Measurements from ENCODE around the gene FAM114A2.
"Not testable (repeated sequence)": the region's sequence is repeated elsewhere in the genome, so short reads cannot be mapped to it uniquely, and the experiment has no call there.

Gene FAM114A2

DNA sequence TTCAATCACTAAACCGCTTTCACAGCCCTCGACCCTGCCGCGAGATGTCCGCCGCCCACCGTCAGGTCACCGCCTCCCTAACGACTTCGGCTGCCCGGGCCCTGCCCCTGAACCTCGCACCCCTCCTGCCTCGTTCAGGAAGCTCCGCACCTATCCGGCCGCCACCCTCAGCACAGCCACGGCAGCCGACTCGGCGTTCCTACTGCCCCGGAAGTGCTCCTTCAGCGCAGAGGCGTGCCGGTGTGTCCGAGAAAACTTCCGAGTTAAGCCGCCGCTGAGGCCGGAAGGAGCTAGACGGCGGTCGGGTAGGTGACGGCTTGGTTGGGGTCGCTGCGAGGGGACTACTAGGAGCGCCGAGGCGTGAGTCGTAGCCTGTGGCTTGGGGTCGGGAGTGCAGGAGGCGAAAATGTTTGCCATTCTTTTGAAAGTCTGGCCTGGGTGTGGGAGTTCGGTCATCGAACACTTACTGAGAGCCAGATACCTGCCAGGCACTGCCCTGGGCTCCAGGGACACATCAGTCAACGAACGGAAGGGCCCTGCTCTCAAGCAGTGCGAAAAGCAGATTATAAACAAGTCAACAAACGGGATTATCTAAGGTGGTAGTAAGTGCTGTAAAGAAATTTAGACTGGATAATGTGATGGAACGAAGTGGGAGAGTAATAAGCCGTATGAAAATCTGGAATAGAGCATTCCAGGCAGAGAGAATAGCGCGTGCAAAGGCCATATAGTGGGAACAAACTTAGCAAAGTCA lies at the start of gene FAM114A2, which contains the start of gene MFAP3:
FAM114A2 (minus strand) TSS at position 204 of the 751 bp plus-strand sequence. CDS start 3,957 bp downstream, outside the sequence.
MFAP3 (plus strand) TSS at position 261 of the 751 bp plus-strand sequence. CDS start 10,756 bp downstream, outside the sequence.
- DNase-seq, result peak; percentile 72

DNA sequence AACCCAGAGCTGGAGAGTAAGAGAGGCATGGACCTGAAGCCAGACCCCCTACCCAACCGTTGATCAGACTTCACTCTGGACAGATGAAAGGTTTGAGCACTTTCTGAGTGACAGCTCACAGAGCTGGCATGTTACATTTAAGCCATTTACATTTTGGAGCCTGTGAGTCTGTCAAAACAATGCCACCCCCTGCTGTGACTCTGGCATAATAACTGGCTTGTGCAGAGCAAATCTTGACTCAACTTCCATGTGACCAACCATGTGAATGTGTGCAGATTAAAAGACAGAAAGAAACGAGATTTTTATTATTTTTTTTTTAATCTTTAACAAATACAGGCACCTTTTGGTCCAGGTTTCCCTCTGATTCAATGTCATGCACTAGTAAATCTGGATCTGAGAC lies 48.5 kb upstream of the FAM114A2 start:
- DNase-seq, result no peak

GRCh38 chr5:154086641-154087040 lies 47.9 kb upstream of the FAM114A2 start:
- no peak for DNase-seq

DNA sequence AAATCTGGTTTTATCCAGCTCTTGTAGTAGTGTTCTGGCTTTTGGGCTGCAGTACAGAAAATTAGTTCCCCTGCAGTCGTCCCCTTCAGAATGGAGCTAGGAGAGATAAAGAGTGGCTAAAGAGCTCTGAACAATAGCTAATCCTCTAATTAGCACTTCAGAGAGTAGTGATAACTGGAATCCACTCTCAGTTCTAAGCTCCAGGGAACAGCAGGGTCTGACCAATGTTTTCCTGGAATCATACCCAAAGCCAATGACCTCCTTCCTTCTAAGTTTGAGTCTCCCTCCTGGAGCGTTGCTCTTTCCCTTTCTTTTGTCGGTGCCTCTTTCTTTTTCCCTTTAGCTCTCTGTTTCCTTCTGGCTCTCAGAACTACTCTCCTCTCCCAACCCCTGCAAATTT lies 47.4 kb upstream of the FAM114A2 start:
- DNase-seq, result no peak

DNA sequence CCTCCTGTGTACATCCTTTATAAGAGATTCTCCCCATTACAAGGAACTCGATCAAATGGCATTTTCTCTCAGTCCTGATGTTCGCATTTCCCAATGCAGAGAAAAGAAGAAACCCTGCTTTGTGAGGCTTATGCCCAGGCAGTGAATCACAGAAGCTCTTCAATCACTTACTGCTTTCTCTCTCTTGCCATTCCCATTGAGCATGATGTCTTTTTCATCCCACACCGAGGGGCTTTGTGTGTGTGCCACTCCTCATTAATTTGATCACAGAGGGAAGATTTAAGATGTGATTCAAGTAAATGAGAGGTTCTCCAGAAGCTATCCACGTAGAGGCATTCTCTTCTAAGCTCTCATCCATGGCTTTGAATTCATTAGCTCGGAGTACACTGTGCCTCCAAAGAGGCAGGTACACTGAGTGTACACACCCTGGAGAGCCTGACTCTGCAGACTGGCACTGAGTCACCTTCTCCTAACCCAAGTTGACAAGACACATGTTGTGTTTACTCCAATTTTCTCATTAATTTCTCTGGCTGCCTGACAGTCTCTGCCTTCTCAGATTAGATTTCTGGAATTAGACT lies 45.4 kb upstream of the FAM114A2 start:
- no peak for DNase-seq

GRCh38 chr5:154081246-154081645 lies 42.5 kb upstream of the FAM114A2 start:
- no peak for DNase-seq

GRCh38 chr5:154078272-154078671 lies 39.6 kb upstream of the FAM114A2 start:
- peak; percentile 75 for DNase-seq

DNA sequence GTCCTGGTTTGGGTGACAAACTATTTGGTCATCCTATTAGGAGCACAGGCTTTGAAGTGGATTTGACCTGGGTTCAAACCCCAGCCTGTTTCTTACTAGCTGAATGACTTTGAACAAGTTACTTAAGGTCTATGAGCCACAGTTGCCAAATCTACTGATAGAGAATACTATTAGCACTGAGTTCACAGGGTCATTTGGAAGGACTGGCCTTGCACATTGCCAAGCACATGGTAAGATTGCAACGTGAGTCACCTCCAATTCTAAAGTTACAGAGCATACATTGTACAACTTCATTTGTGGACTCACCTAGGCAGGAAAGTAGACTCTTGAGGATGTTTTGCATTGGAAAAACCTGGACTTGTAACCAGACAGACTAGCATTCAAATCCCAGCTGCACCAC lies 39.0 kb upstream of the FAM114A2 start:
- no peak for DNase-seq

DNA sequence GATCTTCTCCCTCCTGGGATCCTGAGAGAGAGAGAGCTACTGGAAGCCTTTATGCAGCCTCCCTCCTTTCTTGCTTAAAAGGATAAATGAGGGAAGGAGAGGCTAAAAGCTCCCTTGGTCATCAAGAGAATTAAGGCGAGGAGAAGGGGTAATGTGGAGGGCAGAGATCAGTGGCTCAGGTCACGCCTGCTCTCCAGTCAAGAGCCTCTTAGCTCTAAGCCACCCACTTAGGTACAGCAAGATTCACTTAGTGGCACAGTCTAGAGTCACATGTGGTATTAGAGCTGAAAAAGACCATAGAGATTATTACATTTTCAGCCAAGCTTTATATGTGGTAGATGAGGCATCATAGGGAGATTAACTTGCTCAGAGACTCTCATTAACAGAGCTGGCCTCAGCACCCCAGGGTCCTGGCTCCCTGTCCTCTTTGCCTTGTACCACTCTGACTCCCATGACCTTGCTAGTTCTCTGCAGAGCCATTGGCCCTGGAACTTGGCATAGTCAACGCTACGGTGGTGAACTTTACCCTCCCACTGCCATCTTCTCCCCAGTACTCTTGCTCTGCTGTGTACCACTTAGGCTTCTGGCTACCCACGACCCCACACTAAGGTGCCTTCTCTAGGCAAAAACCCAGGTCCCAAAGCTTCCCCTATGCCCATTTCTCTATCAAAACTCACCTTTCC lies 37.7 kb upstream of the FAM114A2 start:
- no peak for DNase-seq

- DNase-seq, result peak; percentile 64
Observed at GRCh38 chr5:154072414-154073171, 33.9 kb upstream of the FAM114A2 start.

DNA sequence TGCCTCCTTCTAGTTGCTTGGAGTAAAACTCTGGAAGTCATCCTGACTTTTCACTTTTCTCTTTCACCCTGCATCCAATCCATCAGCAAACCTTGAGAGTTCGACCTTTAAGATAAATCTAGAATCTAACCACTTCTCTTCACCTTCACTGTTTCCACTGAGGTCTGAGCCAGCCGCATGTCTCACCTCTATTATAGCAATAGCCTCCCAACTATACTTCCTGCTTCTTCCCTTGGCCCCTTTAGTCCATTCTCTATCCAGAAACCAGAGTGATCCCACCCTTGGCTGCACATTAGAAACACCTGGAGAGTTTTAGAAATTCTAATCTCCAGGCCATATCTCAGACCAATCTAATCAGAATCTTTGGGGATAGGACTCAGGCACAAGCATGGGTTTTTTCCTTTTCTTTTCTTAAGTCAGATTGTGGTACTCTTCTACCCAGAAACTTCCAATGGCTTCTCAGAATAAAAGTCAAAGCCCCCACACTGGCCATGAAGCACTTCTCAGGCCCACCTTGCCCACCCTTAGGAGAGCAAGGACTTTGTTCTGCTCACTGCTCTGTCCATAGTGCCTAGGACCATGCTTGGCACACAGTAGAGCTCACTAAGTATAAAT lies 33.2 kb upstream of the FAM114A2 start:
- no peak for DNase-seq

DNA sequence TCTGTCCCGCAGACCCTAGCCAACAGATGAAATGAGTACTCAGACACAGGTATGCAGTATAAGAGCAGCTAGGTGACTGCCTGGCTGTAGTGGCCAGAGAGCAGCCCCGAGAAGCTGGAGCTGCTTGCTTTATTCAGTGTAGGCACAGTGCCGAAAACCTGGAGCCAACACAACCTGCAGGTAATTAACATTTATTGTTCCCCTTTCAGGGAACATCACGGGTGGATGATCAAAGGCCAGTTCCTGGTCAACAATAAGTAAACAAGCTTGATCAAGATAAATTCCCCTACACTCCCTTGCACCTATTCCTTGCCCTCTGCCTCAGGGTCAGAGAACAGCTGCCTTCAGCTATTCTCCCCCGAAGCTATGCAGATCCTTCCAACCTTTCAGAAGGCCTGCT lies 31.1 kb upstream of the FAM114A2 start:
- not testable (repeated sequence) for DNase-seq

GRCh38 chr5:154065971-154066370 lies 27.3 kb upstream of the FAM114A2 start:
- DNase-seq, result no peak

DNA sequence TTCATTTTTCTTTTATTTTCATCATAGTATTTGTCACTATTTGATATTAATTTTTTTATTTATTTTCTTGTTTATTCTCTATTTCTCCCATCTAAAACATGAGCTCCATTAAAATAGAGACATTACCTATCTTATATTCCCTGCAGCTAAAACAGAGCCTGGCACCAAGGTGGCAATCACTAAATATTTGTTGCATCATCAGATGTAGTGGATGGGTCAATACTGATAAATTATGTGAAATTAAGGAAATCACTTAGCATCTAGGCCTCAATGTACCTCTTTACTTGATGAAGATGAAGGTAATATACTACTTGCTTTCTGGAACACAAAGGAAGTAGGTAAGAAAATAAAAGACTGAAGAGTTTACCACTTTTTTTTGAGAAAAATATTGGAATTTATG lies 24.7 kb upstream of the FAM114A2 start:
- DNase-seq, result no peak

DNA sequence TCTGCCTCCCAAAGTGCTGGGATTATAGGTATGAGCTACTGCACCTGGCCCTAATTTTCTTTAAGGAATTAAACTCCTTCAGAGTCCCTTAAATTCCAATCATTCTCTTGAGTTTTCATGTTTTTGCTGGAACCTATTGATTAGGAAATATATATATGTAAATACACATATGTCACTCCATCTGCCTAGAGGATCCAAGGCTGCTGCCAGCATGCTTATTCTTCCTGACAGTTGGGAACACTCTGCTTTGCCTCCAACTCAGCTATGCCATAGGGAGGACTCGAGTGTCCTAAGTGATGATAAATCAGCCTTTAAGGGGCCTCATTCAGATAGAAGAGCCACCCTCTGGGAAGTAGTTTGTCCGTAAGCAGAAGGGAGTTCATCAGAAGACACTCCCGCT lies 21.9 kb upstream of the FAM114A2 start:
- DNase-seq, result no peak

DNA sequence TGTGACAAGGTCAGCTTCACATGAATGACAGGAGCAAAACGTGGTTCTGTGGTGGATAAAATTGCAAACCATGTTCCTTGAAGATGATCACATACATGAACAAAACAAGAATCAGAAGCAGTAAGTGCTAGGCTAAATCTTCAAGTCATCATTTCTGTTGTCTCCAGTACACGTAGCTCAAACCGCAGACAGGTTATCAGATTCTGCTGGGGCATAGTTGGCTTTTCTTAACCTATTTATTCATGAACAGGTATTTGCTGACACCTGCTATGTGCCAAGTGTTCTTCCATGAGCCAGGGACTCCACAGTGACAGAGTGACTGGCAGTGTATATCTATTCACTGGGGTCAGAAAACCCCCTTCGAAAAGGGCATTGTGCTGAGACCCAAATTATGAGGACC lies 20.9 kb upstream of the FAM114A2 start:
- DNase-seq, result no peak

DNA sequence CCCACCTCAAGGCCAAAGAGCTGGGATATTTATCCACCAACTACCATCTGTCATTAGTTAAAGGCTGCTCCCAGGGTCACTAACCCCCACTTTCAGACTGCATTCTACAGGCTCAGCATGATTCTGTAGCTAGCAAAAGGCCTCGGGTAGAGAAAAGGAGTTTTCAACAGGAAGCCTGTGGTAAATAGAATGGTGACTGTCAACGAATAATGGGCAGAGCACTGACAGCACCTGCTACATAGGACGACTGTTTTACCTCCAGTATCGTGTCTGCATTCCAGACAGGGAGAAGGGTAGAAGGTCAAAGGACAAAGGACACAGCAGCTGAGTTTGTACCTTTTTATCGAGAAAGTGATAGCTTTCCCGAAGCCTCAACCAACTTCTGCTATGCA lies 20.3 kb upstream of the FAM114A2 start:
- no peak for DNase-seq

GRCh38 chr5:154058055-154059038 lies 19.6 kb upstream of the FAM114A2 start:
- no peak for DNase-seq

GRCh38 chr5:154055201-154055600 lies 16.5 kb upstream of the FAM114A2 start:
- DNase-seq, result no peak

GRCh38 chr5:154053468-154053867 lies 14.8 kb upstream of the FAM114A2 start:
- no peak for DNase-seq

- DNase-seq, result no peak
Observed at GRCh38 chr5:154049636-154050035, 10.9 kb upstream of the FAM114A2 start.

DNA sequence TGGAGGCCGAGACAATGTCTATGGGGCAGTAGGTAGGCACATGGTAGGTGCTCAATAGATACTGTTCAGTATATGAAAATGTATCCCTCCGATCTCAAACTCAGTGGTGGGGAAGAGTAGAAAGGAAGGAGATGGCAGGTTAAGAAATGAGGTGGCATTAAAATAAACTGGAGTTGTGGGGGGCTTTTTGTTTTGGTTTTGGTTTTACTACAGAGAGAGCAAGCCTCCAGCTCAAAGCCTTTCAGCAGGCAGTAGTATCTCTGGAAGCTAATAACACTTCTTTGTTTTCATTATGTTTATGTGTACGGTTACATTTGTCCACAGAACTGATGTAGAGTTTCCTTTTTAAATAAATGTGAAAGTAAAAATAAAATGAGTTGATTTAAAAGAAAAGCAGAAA lies 8.6 kb upstream of the FAM114A2 start:
- no peak for DNase-seq
